Activated T-cell treated with anti-CD3 and anti-CD28 coated beads for 24 hours (primary cell): ENCODE measurements around the gene SYNE4.

ENCODE experiments used
- DNase-seq: peaks from one replicate; pipeline ENCODE4 v3.0.0-alpha.2; 2020; ENCODE audit warnings: low read depth

SYNE4 gene

GRCh38 chr19:35955881-35956634 lies 52.6 kb downstream of the SYNE4 start:
- DNase-seq: no peak
